HepG2 (cell line): ENCODE results near the gene WFDC11. TPM values are rescaled to one million over a fixed set of nuclear protein-coding genes. Genes with fewer than 3 reads are reported as not detected.
A peak's percentile ranks its signal among the peaks of the same experiment; 100 is the strongest.
"Not testable (repeated sequence)": the region's sequence is repeated elsewhere in the genome, so short reads cannot be mapped to it uniquely, and the experiment has no call there.

ENCODE experiments used
- ATAC-seq: fragments of 200-7000 bp; cut with Tn5 transposase; 3 replicates; pipeline ENCODE4 v1.9.1; 2020; ENCODE audit warnings: mild to moderate bottlenecking, moderate library complexity
- BruUV-seq: library from RNA; stranded (reverse); fragments of 400-500 nt; replicated peaks from 2 replicates; lab custom pipeline; 2021; lab: Mats Ljungman, UMichigan
- CTCF ChIA-PET: fragments of 300-600 bp; formaldehyde crosslinking; extraction: SDS; loops from one replicate; lab custom pipeline; 2021; ENCODE audit warnings: low total read pairs, inconsistent platforms, low intra/inter-chr PET ratio; lab: Yijun Ruan, JAX
- POLR2A ChIA-PET: fragments of 350-600 bp; sonication (Branson Sonifier 250); formaldehyde crosslinking; loops from one replicate; lab custom pipeline; 2020; ENCODE audit warnings: antibody characterized with exemption, inconsistent platforms; lab: Yijun Ruan, JAX
- DNase-seq: peaks from one replicate; pipeline ENCODE4 v3.0.0-alpha.2; 2015; ENCODE audit warnings: low spot score
- FAIRE-seq: peaks from 3 replicates; lab custom pipeline; 2011; peaks lifted over from hg19 to GRCh38; lab: Jason Lieb, UNC
- H2AFZ ChIP-seq: one replicate; pipeline ENCODE4 v1.6.1; 2011; ENCODE audit warnings: low read length, inconsistent platforms
- H3K27ac ChIP-seq: fragments of 300-600 bp; 3 replicates; pipeline ENCODE4 v1.8.0; 2011; ENCODE audit warnings: mixed run types, mild to moderate bottlenecking, mixed read lengths, low read length, inconsistent platforms; ENCODE audit not compliant: insufficient read depth; ENCODE audit errors: extremely low read length
- H3K27me3 ChIP-seq, 2 experiments: fragments of 200-600 bp in 1 of 2; 2 replicates in 1 of 2; 3 replicates in 1 of 2; pipeline versions ENCODE4 v1.6.0 to v1.8.0; 2011; ENCODE audit warnings: low read length in 2 of 2, mild to moderate bottlenecking in 2 of 2, moderate library complexity in 2 of 2, inconsistent platforms in 1 of 2; ENCODE audit not compliant: insufficient read depth in 2 of 2, control insufficient read depth in 1 of 2
- H3K36me3 ChIP-seq, 2 experiments: fragments of 200-600 bp in 1 of 2; replicated peaks in 1 of 2; 2 replicates in 1 of 2; 3 replicates in 1 of 2; pipeline versions ENCODE4 v1.5.1 to v1.8.0; 2011; ENCODE audit warnings: low read length in 2 of 2, inconsistent platforms in 1 of 2; ENCODE audit not compliant: insufficient read depth in 2 of 2, control insufficient read depth in 1 of 2
- H3K4me1 ChIP-seq: 2 replicates; pipeline ENCODE4 v1.5.1; 2012; ENCODE audit warnings: low read length, inconsistent platforms; ENCODE audit not compliant: insufficient read depth
- H3K4me2 ChIP-seq: 2 replicates; pipeline ENCODE4 v1.6.0; 2011; ENCODE audit warnings: low read depth, low read length, inconsistent platforms
- H3K4me3 ChIP-seq, 3 experiments: fragments of 200-600 bp in 1 of 3; sonication (generic), shearing (Covaris generic) in 1 of 3; replicated peaks in 1 of 3; 2 replicates each; pipeline ENCODE4 v1.5.1; 2011 to 2016; ENCODE audit warnings: low read length in 3 of 3, inconsistent platforms in 2 of 3, low read depth in 2 of 3, mild to moderate bottlenecking in 2 of 3, control low read depth in 1 of 3, mixed read lengths in 1 of 3; ENCODE audit not compliant: insufficient read depth in 1 of 3
- H3K79me2 ChIP-seq: one replicate; pipeline ENCODE4 v1.6.1; 2011; ENCODE audit warnings: low read length, inconsistent platforms; ENCODE audit not compliant: insufficient read depth
- H3K9ac ChIP-seq: 2 replicates; pipeline ENCODE4 v1.6.0; 2011; ENCODE audit warnings: mild to moderate bottlenecking, low read depth, low read length, inconsistent platforms; ENCODE audit not compliant: insufficient read depth
- H3K9me3 ChIP-seq: 2 replicates; pipeline ENCODE4 v1.5.1; 2012; ENCODE audit warnings: mild to moderate bottlenecking, low read length
- H4K20me1 ChIP-seq: 2 replicates; pipeline ENCODE4 v1.6.0; 2011; ENCODE audit warnings: inconsistent platforms, mild to moderate bottlenecking, low read length, moderate library complexity; ENCODE audit not compliant: insufficient read depth
- BCL6 ChIP-seq: IDR thresholded peaks from 2 replicates; pipeline ENCODE4 v1.6.1; 2016; ENCODE audit warnings: missing genetic modification reagents, missing compliant biosample characterization
- CEBPG ChIP-seq: IDR thresholded peaks from 2 replicates; pipeline ENCODE4 v1.6.1; 2016
- FOXA1 ChIP-seq, 2 experiments: fragments of 450-650 bp in 1 of 2; sonication (generic) in 1 of 2; formaldehyde crosslinking in 1 of 2; IDR thresholded peaks; 2 replicates each; pipeline versions ENCODE4 v1.4.0 to v1.6.1; 2016 to 2020; ENCODE audit warnings: missing genetic modification reagents in 1 of 2
- FOXA3 ChIP-seq: IDR thresholded peaks from 2 replicates; pipeline ENCODE4 v1.6.1; 2016; ENCODE audit warnings: missing genetic modification reagents, missing compliant biosample characterization
- FOXK1 ChIP-seq: sonication (generic); formaldehyde crosslinking; IDR thresholded peaks from 2 replicates; pipeline ENCODE4 v1.4.0; 2020; ENCODE audit warnings: low read depth, missing genetic modification reagents, borderline replicate concordance
- GFI1 ChIP-seq: sonication (generic); formaldehyde crosslinking; IDR thresholded peaks from 2 replicates; pipeline ENCODE4 v1.5.0; 2020; ENCODE audit warnings: missing genetic modification reagents, mild to moderate bottlenecking, borderline replicate concordance
- NFKB2 ChIP-seq: sonication (generic); formaldehyde crosslinking; IDR thresholded peaks from 2 replicates; pipeline ENCODE4 v1.4.0; 2020; ENCODE audit warnings: missing genetic modification reagents, borderline replicate concordance
- PHF5A ChIP-seq: IDR thresholded peaks from one replicate; pipeline ENCODE4 v1.6.1; 2018; ENCODE audit warnings: low read depth, missing genetic modification reagents; ENCODE audit not compliant: unreplicated experiment
- PPARG ChIP-seq: conservative IDR thresholded peaks from 2 replicates; pipeline ENCODE4 v1.6.1; 2016; ENCODE audit warnings: missing biosample characterization, missing genetic modification reagents
- ZBTB3 ChIP-seq: sonication (generic); formaldehyde crosslinking; IDR thresholded peaks from 2 replicates; pipeline ENCODE4 v1.4.0; 2020; ENCODE audit warnings: low read depth, mild to moderate bottlenecking, moderate library complexity, missing genetic modification reagents, borderline replicate concordance
- ZBTB44 ChIP-seq: sonication (generic); formaldehyde crosslinking; IDR thresholded peaks from 2 replicates; pipeline ENCODE4 v1.4.0; 2020; ENCODE audit warnings: missing genetic modification reagents
- ZMYM3 ChIP-seq: sonication (generic); formaldehyde crosslinking; IDR thresholded peaks from 2 replicates; pipeline ENCODE4 v1.5.1; 2020; ENCODE audit warnings: mild to moderate bottlenecking, missing genetic modification reagents
- ZNF350 ChIP-seq: sonication (generic); formaldehyde crosslinking; IDR thresholded peaks from 2 replicates; pipeline ENCODE4 v1.4.0; 2020; ENCODE audit warnings: mild to moderate bottlenecking, low read depth, missing genetic modification reagents, borderline replicate concordance
- ZNF547 ChIP-seq: sonication (generic); formaldehyde crosslinking; IDR thresholded peaks from 2 replicates; pipeline ENCODE4 v1.5.1; 2020; ENCODE audit warnings: mild to moderate bottlenecking, missing genetic modification reagents
- ZSCAN9 ChIP-seq: IDR thresholded peaks from 2 replicates; pipeline ENCODE4 v1.6.1; 2016; ENCODE audit warnings: borderline replicate concordance
- WGBS: methylation state at CpG from one replicate; pipeline ENCODE4 v1.1.6; 2017; ENCODE audit warnings: low lambda C conversion rate; 5-methylcytosine and 5-hydroxymethylcytosine counted together
- in situ Hi-C: cut with HindIII; loops from 2 replicates; pipeline ENCODE4 v1.10.0; 2017; ENCODE audit warnings: low pct_unique_long_range_greater_than_20kb; ENCODE audit not compliant: extremely low pct_ligation_motif_present
- intact Hi-C: fragments of 100-400 bp; cut with micrococcal nuclease; formaldehyde crosslinking; loops from one replicate; pipeline ENCODE4 v1.10.0; 2022; ENCODE audit not compliant: unreplicated experiment
- polyA plus RNA-seq, 8 experiments: library from polyadenylated mRNA; depleted of rRNA in 3 of 8; stranded (reverse) in 7 of 8; unstranded in 1 of 8; fragments of >200 nt; fragmentation: Illumina TruSeq in 4 of 8; extraction: Trizol in 4 of 8; gene quantifications; 2 replicates each; pipeline versions ENCODE4 v1.2.1 to v1.2.3, GENCODE V29; 2011 to 2016; ENCODE audit warnings: low read depth in 4 of 8, missing spikeins in 1 of 8, mixed read lengths in 1 of 8; ENCODE audit not compliant: insufficient read depth in 1 of 8
- total RNA-seq, 5 experiments: library from RNA; depleted of rRNA; stranded (reverse); fragments of >200 nt; fragmentation: Illumina TruSeq; extraction: Trizol; gene quantifications; 2 replicates each; pipeline ENCODE4 v1.2.3, GENCODE V29; 2016; ENCODE audit warnings: low read depth in 1 of 5
- TF ChIP-seq, protein P1 (sequence below): sonication (generic); formaldehyde crosslinking; IDR thresholded peaks from 2 replicates; pipeline ENCODE4 v1.8.1; 2023; ENCODE audit warnings: mild to moderate bottlenecking, missing genetic modification reagents, borderline replicate concordance
- TF ChIP-seq, protein P2 (sequence below): sonication (generic); formaldehyde crosslinking; IDR thresholded peaks from 2 replicates; pipeline ENCODE4 v1.4.0; 2020; ENCODE audit warnings: missing genetic modification reagents
- TF ChIP-seq, protein P3 (sequence below): sonication (generic); formaldehyde crosslinking; IDR thresholded peaks from 2 replicates; pipeline ENCODE4 v1.5.0; 2020; ENCODE audit warnings: mild to moderate bottlenecking, missing genetic modification reagents

Gene WFDC11
- total and polyA plus RNA-seq, 2 of the 13 experiments (the other 11 are each of a cell fraction or from before 2014, with no cell fraction given), result not detected

- not testable (repeated sequence) for TF ChIP-seq FOXA1 (IDR thresholded peaks at IDR 0.05)
- TF ChIP-seq FOXA1 (CRISPR knock-in tag; IDR thresholded peaks at IDR 0.05) (peak; percentile 77), FOXK1 (0 out of 2 replicates have a peak, but pooled peaks have one; percentile 34), GFI1 (CRISPR knock-in tag) (0 out of 2 replicates have a peak, but pooled peaks have one; percentile 44), ZMYM3 (CRISPR knock-in tag) (0 out of 2 replicates have a peak, but pooled peaks have one; percentile 51), ZNF350 (0 out of 2 replicates have a peak, but pooled peaks have one; percentile 26), FOXA3 (CRISPR knock-in tag) (peak; percentile 72), NFKB2 (0 out of 2 replicates have a peak, but pooled peaks have one; percentile 35), BCL6 (CRISPR knock-in tag) (peak; percentile 18; the same call in 1 of the 2 replicates)
These were observed 18.3 kb downstream of the WFDC11 start (continued) for GRCh38 chr20:45651726-45652125.

DNA sequence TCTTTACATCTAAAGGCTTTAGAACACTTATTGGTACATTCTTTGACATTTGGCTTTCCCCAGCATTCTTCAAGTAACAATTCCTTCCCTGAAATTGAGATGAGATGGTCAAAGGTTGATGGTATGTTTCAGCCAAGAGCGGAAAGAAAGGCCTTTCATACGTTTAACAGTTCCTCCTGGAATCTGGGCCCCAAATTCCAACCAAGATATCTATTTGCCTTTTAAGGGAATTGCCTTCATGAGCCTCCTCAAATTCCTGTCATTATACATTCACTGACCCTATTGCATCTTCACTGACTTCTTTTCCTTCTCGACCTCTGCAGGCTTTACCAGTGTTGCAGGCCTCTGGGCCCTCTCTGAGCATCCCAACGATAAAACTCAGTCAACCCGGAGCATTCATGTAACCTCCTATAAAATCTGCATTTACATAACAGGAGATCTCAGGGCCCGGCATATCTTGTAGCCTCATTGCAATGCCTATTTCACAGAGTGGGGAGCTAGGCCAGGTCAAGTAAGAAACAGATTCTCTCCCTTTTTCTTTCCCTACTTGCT lies 20.7 kb downstream of the WFDC11 start:
- ATAC-seq (no peak), DNase-seq (no peak), FAIRE-seq (no peak)
- peaks cover 0 to 4% of the 10 kb centered on the region in 2 experiments; a peak in 1 of 5 replicates for H3K27me3 ChIP-seq
- H3K27ac ChIP-seq, result no peak overlapping the region
- no peak overlapping the region for H3K9ac ChIP-seq
- no peak overlapping the region for H3K4me3 ChIP-seq
- no peaks in the 10 kb centered on the region for H3K79me2 ChIP-seq
- intact Hi-C loops (no loop called here), in situ Hi-C loops (no loop called here)
- H4K20me1 ChIP-seq, result no peaks in the 10 kb centered on the region
- peaks cover 9% of the 10 kb centered on the region for H3K4me1 ChIP-seq
- H3K36me3 ChIP-seq, result no peaks in the 10 kb centered on the region
- no peaks in the 10 kb centered on the region for H3K9me3 ChIP-seq
- WGBS, result 18% methylated on average over 6 of the region's 6 CpGs
- POLR2A ChIA-PET, result no interaction called here
- BruUV-seq, result no TSS peak
- no peak overlapping the region for H2AFZ ChIP-seq
- CTCF ChIA-PET, result no interaction called here
- no peak overlapping the region for H3K4me2 ChIP-seq
- no peak for TF ChIP-seq PPARG
- no peak for TF ChIP-seq CEBPG (CRISPR knock-in tag)
- TF ChIP-seq, protein P1, sequence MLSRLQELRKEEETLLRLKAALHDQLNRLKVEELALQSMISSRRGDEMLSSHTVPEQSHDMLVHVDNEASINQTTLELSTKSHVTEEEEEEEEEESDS (CRISPR knock-in tag), result no peak
- TF ChIP-seq ZNF547, result no peak
- TF ChIP-seq, protein P2, sequence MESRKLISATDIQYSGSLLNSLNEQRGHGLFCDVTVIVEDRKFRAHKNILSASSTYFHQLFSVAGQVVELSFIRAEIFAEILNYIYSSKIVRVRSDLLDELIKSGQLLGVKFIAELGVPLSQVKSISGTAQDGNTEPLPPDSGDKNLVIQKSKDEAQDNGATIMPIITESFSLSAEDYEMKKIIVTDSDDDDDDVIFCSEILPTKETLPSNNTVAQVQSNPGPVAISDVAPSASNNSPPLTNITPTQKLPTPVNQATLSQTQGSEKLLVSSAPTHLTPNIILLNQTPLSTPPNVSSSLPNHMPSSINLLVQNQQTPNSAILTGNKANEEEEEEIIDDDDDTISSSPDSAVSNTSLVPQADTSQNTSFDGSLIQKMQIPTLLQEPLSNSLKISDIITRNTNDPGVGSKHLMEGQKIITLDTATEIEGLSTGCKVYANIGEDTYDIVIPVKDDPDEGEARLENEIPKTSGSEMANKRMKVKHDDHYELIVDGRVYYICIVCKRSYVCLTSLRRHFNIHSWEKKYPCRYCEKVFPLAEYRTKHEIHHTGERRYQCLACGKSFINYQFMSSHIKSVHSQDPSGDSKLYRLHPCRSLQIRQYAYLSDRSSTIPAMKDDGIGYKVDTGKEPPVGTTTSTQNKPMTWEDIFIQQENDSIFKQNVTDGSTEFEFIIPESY (CRISPR knock-in tag), result no peak
- no peak for TF ChIP-seq ZBTB44 (CRISPR knock-in tag)
- TF ChIP-seq ZSCAN9 (CRISPR knock-in tag), result no peak
- no peak for TF ChIP-seq PHF5A (CRISPR knock-in tag)
- TF ChIP-seq ZBTB3, result no peak
- TF ChIP-seq, protein P3, sequence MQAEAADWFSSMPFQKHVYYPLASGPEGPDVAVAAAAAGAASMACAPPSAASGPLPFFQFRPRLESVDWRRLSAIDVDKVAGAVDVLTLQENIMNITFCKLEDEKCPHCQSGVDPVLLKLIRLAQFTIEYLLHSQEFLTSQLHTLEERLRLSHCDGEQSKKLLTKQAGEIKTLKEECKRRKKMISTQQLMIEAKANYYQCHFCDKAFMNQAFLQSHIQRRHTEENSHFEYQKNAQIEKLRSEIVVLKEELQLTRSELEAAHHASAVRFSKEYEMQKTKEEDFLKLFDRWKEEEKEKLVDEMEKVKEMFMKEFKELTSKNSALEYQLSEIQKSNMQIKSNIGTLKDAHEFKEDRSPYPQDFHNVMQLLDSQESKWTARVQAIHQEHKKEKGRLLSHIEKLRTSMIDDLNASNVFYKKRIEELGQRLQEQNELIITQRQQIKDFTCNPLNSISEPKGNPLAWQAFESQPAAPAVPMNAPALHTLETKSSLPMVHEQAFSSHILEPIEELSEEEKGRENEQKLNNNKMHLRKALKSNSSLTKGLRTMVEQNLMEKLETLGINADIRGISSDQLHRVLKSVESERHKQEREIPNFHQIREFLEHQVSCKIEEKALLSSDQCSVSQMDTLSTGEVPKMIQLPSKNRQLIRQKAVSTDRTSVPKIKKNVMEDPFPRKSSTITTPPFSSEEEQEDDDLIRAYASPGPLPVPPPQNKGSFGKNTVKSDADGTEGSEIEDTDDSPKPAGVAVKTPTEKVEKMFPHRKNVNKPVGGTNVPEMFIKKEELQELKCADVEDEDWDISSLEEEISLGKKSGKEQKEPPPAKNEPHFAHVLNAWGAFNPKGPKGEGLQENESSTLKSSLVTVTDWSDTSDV, result no peak
